Measurements from ENCODE around the gene MINDY4. TPM values are rescaled to one million over a fixed set of nuclear protein-coding genes. Genes with fewer than 3 reads are reported as not detected.

MINDY4 gene
- total and polyA plus RNA-seq, 2 of the 4 experiments (the other 2 are of a cell fraction): 1.8 to 3.6 TPM

GRCh38 chr7:30855936-30856335, 84.7 kb downstream of the MINDY4 start:
- H3K23ac ChIP-seq (ENCODE audit: low read depth, low read length): no peak overlapping the region
- no peak overlapping the region for H3K9ac ChIP-seq (ENCODE audit: low read depth, low read length)
- intact Hi-C loops (cut with micrococcal nuclease): no loop called here
- no peak overlapping the region for H4K8ac ChIP-seq (ENCODE audit: low read depth in 2 of 2, low read length in 2 of 2)
- H3K4me3 ChIP-seq (ENCODE audit: insufficient read depth, low read depth, low read length): no peak overlapping the region
- no peak overlapping the region for H2AK5ac ChIP-seq (ENCODE audit: low read depth, low read length)
- no peaks in the 10 kb centered on the region for H3K36me3 ChIP-seq (ENCODE audit: control insufficient read depth, insufficient read depth, low read length)
- H3K27ac ChIP-seq (ENCODE audit: insufficient read depth, low read length): no peak overlapping the region
- H3K14ac ChIP-seq (replicated peaks; ENCODE audit: low read depth, low read length): no peak overlapping the region
- H3K27me3 ChIP-seq (ENCODE audit: control insufficient read depth, insufficient read depth, low read length): no peaks in the 10 kb centered on the region
- peaks cover 6% of the 10 kb centered on the region; the same call in 1 of the 2 replicates for H3K9me1 ChIP-seq (ENCODE audit: insufficient read depth, low read length)
- H4K91ac ChIP-seq (ENCODE audit: insufficient read depth, low read depth, low read length): no peak overlapping the region
- no peak overlapping the region for H2AK9ac ChIP-seq (replicated peaks; ENCODE audit: low read depth, low read length, poor library complexity)
- TF ChIP-seq RAD21 (IDR thresholded peaks at IDR 0.05; ENCODE audit: low read length) (no peak), USF2 (IDR thresholded peaks at IDR 0.05; ENCODE audit: low read depth, low read length) (no peak), MAZ (IDR thresholded peaks at IDR 0.05; ENCODE audit: borderline replicate concordance, low read depth, low read length) (no peak), MAFK (IDR thresholded peaks at IDR 0.05; ENCODE audit: low read depth, low read length) (no peak), CHD1 (IDR thresholded peaks at IDR 0.05; ENCODE audit: low read depth, low read length) (no peak), BHLHE40 (IDR thresholded peaks at IDR 0.05; ENCODE audit: low read depth, low read length) (no peak), CEBPB (IDR thresholded peaks at IDR 0.05; ENCODE audit: low read depth, low read length) (no peak), RCOR1 (IDR thresholded peaks at IDR 0.05; ENCODE audit: insufficient replicate concordance, low read length) (no peak), SMC3 (IDR thresholded peaks at IDR 0.05; ENCODE audit: low read depth, low read length) (no peak)
- BruUV-seq (replicated peaks): no TSS peak
- H3K79me1 ChIP-seq (ENCODE audit: low read depth in 1 of 2, low read length in 2 of 2): no peaks in the 10 kb centered on the region
- ATAC-seq (ENCODE audit: low read depth): no peak
- no peaks in the 10 kb centered on the region for H3K9me3 ChIP-seq (ENCODE audit: control insufficient read depth, insufficient read depth, low read length)
- H2BK20ac ChIP-seq (ENCODE audit: low read depth, low read length): no peak overlapping the region
- H3K4ac ChIP-seq (ENCODE audit: low read depth, low read length): no peak overlapping the region
- H3K18ac ChIP-seq (ENCODE audit: low read depth, low read length): no peak overlapping the region
- DNase-seq: no peak
- H2AFZ ChIP-seq (replicated peaks; ENCODE audit: low read length, poor library complexity): no peak overlapping the region
- H2BK120ac ChIP-seq (ENCODE audit: low read depth, low read length): no peak overlapping the region
- no peak overlapping the region for H2BK15ac ChIP-seq (ENCODE audit: low read depth, low read length)
- no peak overlapping the region for H2BK5ac ChIP-seq (ENCODE audit: low read depth, low read length, poor library complexity, severe bottlenecking)
- no peaks in the 10 kb centered on the region; the same call in 1 of the 2 replicates for H4K20me1 ChIP-seq (ENCODE audit: insufficient read depth, low read length)
- POLR2A ChIA-PET (ENCODE audit: unreplicated experiment): no interaction called here
- CTCF ChIA-PET: no interaction called here
- H3K4me1 ChIP-seq (ENCODE audit: control insufficient read depth, insufficient read depth, low read length): no peaks in the 10 kb centered on the region
- H3K56ac ChIP-seq (ENCODE audit: extremely low read depth, insufficient read depth, low read length): no peak overlapping the region
- H4K5ac ChIP-seq (ENCODE audit: low read depth, low read length): no peak overlapping the region
- in situ Hi-C loops (cut with MboI; ENCODE audit: low sequenced_read_pairs): no loop called here
- dilution Hi-C loops (cut with HindIII; ENCODE audit: low sequenced_read_pairs, unreplicated experiment): no loop called here
- no peak overlapping the region for H3K4me2 ChIP-seq (ENCODE audit: low read depth, low read length)
- WGBS, 2 experiments (ENCODE audit: extremely low coverage in 2 of 2, insufficient read length in 1 of 2): 83% methylated on average over 1 of the region's 3 CpGs; no CpG with 5 or more reads in 1 of the 2 experiments

Data from IMR-90 (cell line).